ENCODE results near the gene MRPL24. TPM values are rescaled to one million over a fixed set of nuclear protein-coding genes. Genes with fewer than 3 reads are reported as not detected.

The MRPL24 gene
- total and polyA plus RNA-seq, 9 of the 15 experiments (the other 6 are each of a cell fraction or from before 2014, with no cell fraction given): 74.3 to 267 (median 113) TPM

GRCh38 chr1:156755527-156755950 is 14.7 kb upstream of the MRPL24 start (continued):
- TF ChIP-seq, protein P1, sequence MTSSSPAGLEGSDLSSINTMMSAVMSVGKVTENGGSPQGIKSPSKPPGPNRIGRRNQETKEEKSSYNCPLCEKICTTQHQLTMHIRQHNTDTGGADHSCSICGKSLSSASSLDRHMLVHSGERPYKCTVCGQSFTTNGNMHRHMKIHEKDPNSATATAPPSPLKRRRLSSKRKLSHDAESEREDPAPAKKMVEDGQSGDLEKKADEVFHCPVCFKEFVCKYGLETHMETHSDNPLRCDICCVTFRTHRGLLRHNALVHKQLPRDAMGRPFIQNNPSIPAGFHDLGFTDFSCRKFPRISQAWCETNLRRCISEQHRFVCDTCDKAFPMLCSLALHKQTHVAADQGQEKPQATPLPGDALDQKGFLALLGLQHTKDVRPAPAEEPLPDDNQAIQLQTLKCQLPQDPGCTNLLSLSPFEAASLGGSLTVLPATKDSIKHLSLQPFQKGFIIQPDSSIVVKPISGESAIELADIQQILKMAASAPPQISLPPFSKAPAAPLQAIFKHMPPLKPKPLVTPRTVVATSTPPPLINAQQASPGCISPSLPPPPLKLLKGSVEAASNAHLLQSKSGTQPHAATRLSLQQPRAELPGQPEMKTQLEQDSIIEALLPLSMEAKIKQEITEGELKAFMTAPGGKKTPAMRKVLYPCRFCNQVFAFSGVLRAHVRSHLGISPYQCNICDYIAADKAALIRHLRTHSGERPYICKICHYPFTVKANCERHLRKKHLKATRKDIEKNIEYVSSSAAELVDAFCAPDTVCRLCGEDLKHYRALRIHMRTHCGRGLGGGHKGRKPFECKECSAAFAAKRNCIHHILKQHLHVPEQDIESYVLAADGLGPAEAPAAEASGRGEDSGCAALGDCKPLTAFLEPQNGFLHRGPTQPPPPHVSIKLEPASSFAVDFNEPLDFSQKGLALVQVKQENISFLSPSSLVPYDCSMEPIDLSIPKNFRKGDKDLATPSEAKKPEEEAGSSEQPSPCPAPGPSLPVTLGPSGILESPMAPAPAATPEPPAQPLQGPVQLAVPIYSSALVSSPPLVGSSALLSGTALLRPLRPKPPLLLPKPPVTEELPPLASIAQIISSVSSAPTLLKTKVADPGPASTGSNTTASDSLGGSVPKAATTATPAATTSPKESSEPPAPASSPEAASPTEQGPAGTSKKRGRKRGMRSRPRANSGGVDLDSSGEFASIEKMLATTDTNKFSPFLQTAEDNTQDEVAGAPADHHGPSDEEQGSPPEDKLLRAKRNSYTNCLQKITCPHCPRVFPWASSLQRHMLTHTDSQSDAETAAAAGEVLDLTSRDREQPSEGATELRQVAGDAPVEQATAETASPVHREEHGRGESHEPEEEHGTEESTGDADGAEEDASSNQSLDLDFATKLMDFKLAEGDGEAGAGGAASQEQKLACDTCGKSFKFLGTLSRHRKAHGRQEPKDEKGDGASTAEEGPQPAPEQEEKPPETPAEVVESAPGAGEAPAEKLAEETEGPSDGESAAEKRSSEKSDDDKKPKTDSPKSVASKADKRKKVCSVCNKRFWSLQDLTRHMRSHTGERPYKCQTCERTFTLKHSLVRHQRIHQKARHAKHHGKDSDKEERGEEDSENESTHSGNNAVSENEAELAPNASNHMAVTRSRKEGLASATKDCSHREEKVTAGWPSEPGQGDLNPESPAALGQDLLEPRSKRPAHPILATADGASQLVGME (CRISPR knock-in tag; IDR thresholded peaks at IDR 0.05): 0 out of 2 replicates have a peak, but pooled peaks have one; percentile 63
- TF ChIP-seq ZKSCAN8 (CRISPR knock-in tag; IDR thresholded peaks at IDR 0.05) (peak; percentile 80; the same call in 1 of the 2 replicates), GABPB2 (CRISPR knock-in tag; conservative IDR thresholded peaks at IDR 0.05) (no peak), PHB2 (IDR thresholded peaks at IDR 0.05; ENCODE audit: low read depth) (no peak), MCM3 (IDR thresholded peaks at IDR 0.05) (no peak), ATF4 (CRISPR knock-in tag; IDR thresholded peaks at IDR 0.05) (peak; percentile 88), ZNF695 (CRISPR knock-in tag; IDR thresholded peaks at IDR 0.05) (no peak), MCM7 (IDR thresholded peaks at IDR 0.05) (no peak), ZNF197 (CRISPR knock-in tag; IDR thresholded peaks at IDR 0.05; ENCODE audit: low read depth) (peak; percentile 78; the same call in 1 of the 2 replicates)
- TF ChIP-seq, protein P2, sequence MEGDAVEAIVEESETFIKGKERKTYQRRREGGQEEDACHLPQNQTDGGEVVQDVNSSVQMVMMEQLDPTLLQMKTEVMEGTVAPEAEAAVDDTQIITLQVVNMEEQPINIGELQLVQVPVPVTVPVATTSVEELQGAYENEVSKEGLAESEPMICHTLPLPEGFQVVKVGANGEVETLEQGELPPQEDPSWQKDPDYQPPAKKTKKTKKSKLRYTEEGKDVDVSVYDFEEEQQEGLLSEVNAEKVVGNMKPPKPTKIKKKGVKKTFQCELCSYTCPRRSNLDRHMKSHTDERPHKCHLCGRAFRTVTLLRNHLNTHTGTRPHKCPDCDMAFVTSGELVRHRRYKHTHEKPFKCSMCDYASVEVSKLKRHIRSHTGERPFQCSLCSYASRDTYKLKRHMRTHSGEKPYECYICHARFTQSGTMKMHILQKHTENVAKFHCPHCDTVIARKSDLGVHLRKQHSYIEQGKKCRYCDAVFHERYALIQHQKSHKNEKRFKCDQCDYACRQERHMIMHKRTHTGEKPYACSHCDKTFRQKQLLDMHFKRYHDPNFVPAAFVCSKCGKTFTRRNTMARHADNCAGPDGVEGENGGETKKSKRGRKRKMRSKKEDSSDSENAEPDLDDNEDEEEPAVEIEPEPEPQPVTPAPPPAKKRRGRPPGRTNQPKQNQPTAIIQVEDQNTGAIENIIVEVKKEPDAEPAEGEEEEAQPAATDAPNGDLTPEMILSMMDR (IDR thresholded peaks at IDR 0.05 in 2 of 3, conservative IDR thresholded peaks at IDR 0.05 in 1 of 3; ENCODE audit: insufficient read depth in 2 of 3, low read depth in 1 of 3, low read length in 3 of 3): no peak
- TF ChIP-seq, protein P3, sequence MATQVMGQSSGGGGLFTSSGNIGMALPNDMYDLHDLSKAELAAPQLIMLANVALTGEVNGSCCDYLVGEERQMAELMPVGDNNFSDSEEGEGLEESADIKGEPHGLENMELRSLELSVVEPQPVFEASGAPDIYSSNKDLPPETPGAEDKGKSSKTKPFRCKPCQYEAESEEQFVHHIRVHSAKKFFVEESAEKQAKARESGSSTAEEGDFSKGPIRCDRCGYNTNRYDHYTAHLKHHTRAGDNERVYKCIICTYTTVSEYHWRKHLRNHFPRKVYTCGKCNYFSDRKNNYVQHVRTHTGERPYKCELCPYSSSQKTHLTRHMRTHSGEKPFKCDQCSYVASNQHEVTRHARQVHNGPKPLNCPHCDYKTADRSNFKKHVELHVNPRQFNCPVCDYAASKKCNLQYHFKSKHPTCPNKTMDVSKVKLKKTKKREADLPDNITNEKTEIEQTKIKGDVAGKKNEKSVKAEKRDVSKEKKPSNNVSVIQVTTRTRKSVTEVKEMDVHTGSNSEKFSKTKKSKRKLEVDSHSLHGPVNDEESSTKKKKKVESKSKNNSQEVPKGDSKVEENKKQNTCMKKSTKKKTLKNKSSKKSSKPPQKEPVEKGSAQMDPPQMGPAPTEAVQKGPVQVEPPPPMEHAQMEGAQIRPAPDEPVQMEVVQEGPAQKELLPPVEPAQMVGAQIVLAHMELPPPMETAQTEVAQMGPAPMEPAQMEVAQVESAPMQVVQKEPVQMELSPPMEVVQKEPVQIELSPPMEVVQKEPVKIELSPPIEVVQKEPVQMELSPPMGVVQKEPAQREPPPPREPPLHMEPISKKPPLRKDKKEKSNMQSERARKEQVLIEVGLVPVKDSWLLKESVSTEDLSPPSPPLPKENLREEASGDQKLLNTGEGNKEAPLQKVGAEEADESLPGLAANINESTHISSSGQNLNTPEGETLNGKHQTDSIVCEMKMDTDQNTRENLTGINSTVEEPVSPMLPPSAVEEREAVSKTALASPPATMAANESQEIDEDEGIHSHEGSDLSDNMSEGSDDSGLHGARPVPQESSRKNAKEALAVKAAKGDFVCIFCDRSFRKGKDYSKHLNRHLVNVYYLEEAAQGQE (IDR thresholded peaks at IDR 0.05; ENCODE audit: borderline replicate concordance): no peak
- TF ChIP-seq, protein P3 (CRISPR knock-in tag; IDR thresholded peaks at IDR 0.05; ENCODE audit: low read depth): 0 out of 2 replicates have a peak, but pooled peaks have one; percentile 22
